ENCODE data around the gene C12orf50. TPM values are rescaled to one million over a fixed set of nuclear protein-coding genes. Genes with fewer than 3 reads are reported as not detected.

The C12orf50 gene
- total and polyA plus RNA-seq, 2 of the 13 experiments (the other 11 are each of a cell fraction or from before 2014, with no cell fraction given), result not detected

DNA sequence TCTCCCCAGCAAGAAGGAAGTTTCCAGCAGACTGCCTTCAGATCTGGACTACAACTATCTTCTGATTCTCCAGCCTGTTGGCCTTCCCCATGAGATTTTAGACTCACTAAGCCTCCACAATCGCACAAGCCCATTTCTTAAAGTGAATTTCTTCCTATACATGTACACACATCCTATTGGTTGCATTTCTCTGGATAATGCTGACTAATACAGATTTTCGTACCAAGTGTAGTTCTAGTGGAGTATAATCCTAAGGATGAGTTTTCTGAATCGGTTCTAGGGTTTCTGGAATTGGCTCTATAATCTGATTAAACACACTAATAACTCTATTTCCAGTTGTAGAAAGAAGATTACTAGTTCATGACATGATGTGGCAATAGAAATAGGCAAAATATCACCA lies 53.3 kb downstream of the C12orf50 start:
- intact Hi-C loops (cut with micrococcal nuclease; ENCODE audit: unreplicated experiment), result no loop called here
- FAIRE-seq (no peak), ATAC-seq (no peak), DNase-seq (ENCODE audit: low spot score) (no peak)
- ChIA-PET POLR2A (no interaction called here), CTCF (ENCODE audit: low intra/inter-chr PET ratio, low total read pairs) (no interaction called here)
- no peak for TF ChIP-seq GTF3A (CRISPR knock-in tag; conservative IDR thresholded peaks at IDR 0.05)
- TF ChIP-seq MAFF (IDR thresholded peaks at IDR 0.05; ENCODE audit: low read depth, low read length), result peak; percentile 72
- peak; percentile 74 to 87 for TF ChIP-seq MAFK (conservative IDR thresholded peaks at IDR 0.05 in 1 of 2, IDR thresholded peaks at IDR 0.05 in 1 of 2; ENCODE audit: low read length in 2 of 2)
- Histone ChIP-seq H3K4me2 (ENCODE audit: low read depth, low read length) (no peak overlapping the region), H3K36me3 (replicated peaks in 1 of 2; ENCODE audit: control insufficient read depth in 1 of 2, insufficient read depth in 2 of 2, low read length in 2 of 2) (no peaks in the 10 kb centered on the region), H2AFZ (ENCODE audit: low read length) (no peak overlapping the region), H3K79me2 (ENCODE audit: insufficient read depth, low read length) (no peaks in the 10 kb centered on the region), H3K9me3 (ENCODE audit: low read length) (no peaks in the 10 kb centered on the region), H3K27ac (ENCODE audit: extremely low read length, insufficient read depth, low read length) (no peak overlapping the region), H3K4me3 (replicated peaks in 1 of 3; ENCODE audit: insufficient read depth in 1 of 3, low read depth in 2 of 3, low read length in 3 of 3) (no peak overlapping the region), H3K4me1 (ENCODE audit: insufficient read depth, low read length) (no peaks in the 10 kb centered on the region), H3K9ac (ENCODE audit: insufficient read depth, low read depth, low read length) (no peak overlapping the region), H4K20me1 (ENCODE audit: insufficient read depth, low read length) (no peaks in the 10 kb centered on the region), H3K27me3 (ENCODE audit: control insufficient read depth in 1 of 2, insufficient read depth in 2 of 2, low read length in 2 of 2) (no peaks in the 10 kb centered on the region)
- 3% methylated on average over 3 of the region's 3 CpGs for WGBS (ENCODE audit: low lambda C conversion rate)
- in situ Hi-C loops (cut with HindIII; ENCODE audit: extremely low pct_ligation_motif_present, low pct_unique_long_range_greater_than_20kb), result no loop called here
- no TSS peak for BruUV-seq (replicated peaks)

DNA sequence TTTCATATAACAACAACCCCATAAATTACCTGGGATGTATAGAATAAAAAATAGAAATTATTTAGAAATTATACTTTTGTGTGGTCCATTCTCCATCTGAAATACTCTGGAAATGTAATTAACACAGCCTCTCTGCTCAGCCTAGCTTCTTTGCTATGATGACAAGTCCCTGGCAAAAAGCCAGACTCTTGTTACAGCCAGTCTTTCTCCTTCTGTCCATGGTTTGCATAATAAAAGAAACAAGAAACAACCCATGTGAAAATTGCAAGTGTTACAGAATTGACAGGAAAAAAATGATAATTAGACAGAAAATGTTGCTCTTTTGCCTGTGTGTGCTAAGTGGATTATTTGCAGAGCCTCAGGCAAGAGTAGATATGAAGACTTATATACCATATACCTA lies 61.3 kb downstream of the C12orf50 start:
- Histone ChIP-seq H3K9me3 (ENCODE audit: low read length) (no peaks in the 10 kb centered on the region), H3K79me2 (ENCODE audit: insufficient read depth, low read length) (no peaks in the 10 kb centered on the region), H4K20me1 (ENCODE audit: insufficient read depth, low read length) (no peaks in the 10 kb centered on the region), H3K36me3 (replicated peaks in 1 of 2; ENCODE audit: control insufficient read depth in 1 of 2, insufficient read depth in 2 of 2, low read length in 2 of 2) (no peaks in the 10 kb centered on the region), H3K9ac (ENCODE audit: insufficient read depth, low read depth, low read length) (no peak overlapping the region), H3K27me3 (ENCODE audit: control insufficient read depth in 1 of 2, insufficient read depth in 2 of 2, low read length in 2 of 2) (no peaks in the 10 kb centered on the region), H3K4me1 (ENCODE audit: insufficient read depth, low read length) (no peaks in the 10 kb centered on the region), H2AFZ (ENCODE audit: low read length) (no peak overlapping the region), H3K4me2 (ENCODE audit: low read depth, low read length) (no peak overlapping the region), H3K27ac (ENCODE audit: extremely low read length, insufficient read depth, low read length) (no peak overlapping the region), H3K4me3 (replicated peaks in 1 of 3; ENCODE audit: insufficient read depth in 1 of 3, low read depth in 2 of 3, low read length in 3 of 3) (no peak overlapping the region)
- BruUV-seq (replicated peaks), result no TSS peak
- POLR2A ChIA-PET, result no interaction called here
- FAIRE-seq (no peak), DNase-seq (ENCODE audit: low spot score) (no peak), ATAC-seq (no peak)
- in situ Hi-C loops (cut with HindIII; ENCODE audit: extremely low pct_ligation_motif_present, low pct_unique_long_range_greater_than_20kb), result no loop called here
- intact Hi-C loops (cut with micrococcal nuclease; ENCODE audit: unreplicated experiment), result no loop called here
- CTCF ChIA-PET (ENCODE audit: low intra/inter-chr PET ratio, low total read pairs), result no interaction called here
- TF ChIP-seq REL (CRISPR knock-in tag; conservative IDR thresholded peaks at IDR 0.05) (no peak), KMT2A (CRISPR knock-in tag; IDR thresholded peaks at IDR 0.05) (no peak), NCOA5 (CRISPR knock-in tag; IDR thresholded peaks at IDR 0.05) (no peak), ZNF761 (CRISPR knock-in tag; conservative IDR thresholded peaks at IDR 0.05) (no peak), TOPORS (CRISPR knock-in tag; IDR thresholded peaks at IDR 0.05) (no peak), CBX5 (CRISPR knock-in tag; IDR thresholded peaks at IDR 0.05; ENCODE audit: borderline replicate concordance) (no peak), ZBTB8A (CRISPR knock-in tag; IDR thresholded peaks at IDR 0.05; ENCODE audit: borderline replicate concordance, low read depth) (no peak), IKZF1 (IDR thresholded peaks at IDR 0.05) (no peak), ZNF850 (CRISPR knock-in tag; conservative IDR thresholded peaks at IDR 0.05) (no peak), NAIF1 (CRISPR knock-in tag; IDR thresholded peaks at IDR 0.05; ENCODE audit: borderline replicate concordance) (no peak)
- TF ChIP-seq, protein P1, sequence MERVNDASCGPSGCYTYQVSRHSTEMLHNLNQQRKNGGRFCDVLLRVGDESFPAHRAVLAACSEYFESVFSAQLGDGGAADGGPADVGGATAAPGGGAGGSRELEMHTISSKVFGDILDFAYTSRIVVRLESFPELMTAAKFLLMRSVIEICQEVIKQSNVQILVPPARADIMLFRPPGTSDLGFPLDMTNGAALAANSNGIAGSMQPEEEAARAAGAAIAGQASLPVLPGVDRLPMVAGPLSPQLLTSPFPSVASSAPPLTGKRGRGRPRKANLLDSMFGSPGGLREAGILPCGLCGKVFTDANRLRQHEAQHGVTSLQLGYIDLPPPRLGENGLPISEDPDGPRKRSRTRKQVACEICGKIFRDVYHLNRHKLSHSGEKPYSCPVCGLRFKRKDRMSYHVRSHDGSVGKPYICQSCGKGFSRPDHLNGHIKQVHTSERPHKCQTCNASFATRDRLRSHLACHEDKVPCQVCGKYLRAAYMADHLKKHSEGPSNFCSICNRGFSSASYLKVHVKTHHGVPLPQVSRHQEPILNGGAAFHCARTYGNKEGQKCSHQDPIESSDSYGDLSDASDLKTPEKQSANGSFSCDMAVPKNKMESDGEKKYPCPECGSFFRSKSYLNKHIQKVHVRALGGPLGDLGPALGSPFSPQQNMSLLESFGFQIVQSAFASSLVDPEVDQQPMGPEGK (CRISPR knock-in tag; IDR thresholded peaks at IDR 0.05), result no peak
